ENCODE results near the gene LHX6.

Gene LHX6

GRCh38 chr9:122228568-122229484, at the start of gene LHX6:
Gene LHX6 (minus strand): TSS chr9:122228957. CDS start chr9:122228740, 217 bp downstream.
- no peak within 1 kb of the TSS for H3K4me3 ChIP-seq (ENCODE audit: low read length)
- DNase-seq (ENCODE audit: low read depth): no peak
- no peak for TF ChIP-seq CTCF (conservative IDR thresholded peaks at IDR 0.05; ENCODE audit: low read depth, low read length)

- no peak for TF ChIP-seq CTCF (conservative IDR thresholded peaks at IDR 0.05; ENCODE audit: low read depth, low read length)
- no peak overlapping the region for H3K4me3 ChIP-seq (ENCODE audit: low read length)
- no peak for DNase-seq (ENCODE audit: low read depth)
Measured at GRCh38 chr9:122277285-122277897, 48.6 kb upstream of the LHX6 start.

- no peak overlapping the region for H3K4me3 ChIP-seq (ENCODE audit: low read length)
- no peak for TF ChIP-seq CTCF (conservative IDR thresholded peaks at IDR 0.05; ENCODE audit: low read depth, low read length)
- DNase-seq (ENCODE audit: low read depth): no peak
Measured at GRCh38 chr9:122276096-122276495, 47.3 kb upstream of the LHX6 start.

GRCh38 chr9:122274055-122274454, 45.3 kb upstream of the LHX6 start:
- no peak for DNase-seq (ENCODE audit: low read depth)
- no peak for TF ChIP-seq CTCF (conservative IDR thresholded peaks at IDR 0.05; ENCODE audit: low read depth, low read length)
- no peak overlapping the region for H3K4me3 ChIP-seq (ENCODE audit: low read length)

- no peak for DNase-seq (ENCODE audit: low read depth)
- no peak for TF ChIP-seq CTCF (conservative IDR thresholded peaks at IDR 0.05; ENCODE audit: low read depth, low read length)
- no peak overlapping the region for H3K4me3 ChIP-seq (ENCODE audit: low read length)
Measured at GRCh38 chr9:122268041-122268814, 39.5 kb upstream of the LHX6 start.

GRCh38 chr9:122265149-122265915, 36.6 kb upstream of the LHX6 start:
- H3K4me3 ChIP-seq (ENCODE audit: low read length): peak overlapping the region; percentile 96
- no peak for DNase-seq (ENCODE audit: low read depth)
- no peak for TF ChIP-seq CTCF (conservative IDR thresholded peaks at IDR 0.05; ENCODE audit: low read depth, low read length)
